ENCODE data around the gene SMPX. TPM values are rescaled to one million over a fixed set of nuclear protein-coding genes. Genes with fewer than 3 reads are reported as not detected.

SMPX gene
- total and polyA plus RNA-seq, 9 of the 15 experiments (the other 6 are each of a cell fraction or from before 2014, with no cell fraction given), result not detected

- CTCF ChIA-PET (ENCODE audit: low intra/inter-chr PET ratio), result no interaction called here
- POLR2A ChIA-PET, result interaction anchor here (0.7 to 0.8 kb wide), 2 partner anchors 26 to 31 kb away, joined by 3 to 5 read pairs; no protein-coding TSS in a partner anchor
- no peaks in the 10 kb centered on the region for H3K9me1 ChIP-seq (ENCODE audit: control insufficient read depth, insufficient read depth, low read length)
- H3K27me3 ChIP-seq (ENCODE audit: control insufficient read depth in 2 of 2, insufficient read depth in 2 of 2, low read length in 2 of 2), result no peaks in the 10 kb centered on the region
- in situ Hi-C loops (cut with MboI) (no loop called here), intact Hi-C loops (cut with micrococcal nuclease) (no loop called here)
- H3K27ac ChIP-seq (ENCODE audit: extremely low read depth, low read depth, low read length), result no peak overlapping the region
- no peak overlapping the region for H2AFZ ChIP-seq (ENCODE audit: low read depth, low read length)
- TF ChIP-seq ZNF347 (CRISPR knock-in tag; IDR thresholded peaks at IDR 0.05; ENCODE audit: low read depth) (no peak), CEBPG (CRISPR knock-in tag; IDR thresholded peaks at IDR 0.05) (no peak), CEBPG (tag; conservative IDR thresholded peaks at IDR 0.05 in 1 of 2, IDR thresholded peaks at IDR 0.05 in 1 of 2) (no peak), ZNF146 (CRISPR knock-in tag; IDR thresholded peaks at IDR 0.05; ENCODE audit: unreplicated experiment) (no peak), ZNF551 (CRISPR knock-in tag; IDR thresholded peaks at IDR 0.05) (no peak), TFAM (CRISPR knock-in tag; conservative IDR thresholded peaks at IDR 0.05) (no peak), ZZZ3 (IDR thresholded peaks at IDR 0.05) (no peak), DIDO1 (tag; IDR thresholded peaks at IDR 0.05; ENCODE audit: low read depth) (no peak), ZNF280A (IDR thresholded peaks at IDR 0.05; ENCODE audit: low read depth, partially characterized antibody) (no peak), FOXJ3 (CRISPR knock-in tag; IDR thresholded peaks at IDR 0.05) (no peak), ETV5 (CRISPR knock-in tag; IDR thresholded peaks at IDR 0.05; ENCODE audit: low read depth) (no peak), MCM2 (IDR thresholded peaks at IDR 0.05; ENCODE audit: low read depth) (no peak), CHD2 (IDR thresholded peaks at IDR 0.05; ENCODE audit: low read depth, low read length) (no peak)
- TF ChIP-seq, protein P1, sequence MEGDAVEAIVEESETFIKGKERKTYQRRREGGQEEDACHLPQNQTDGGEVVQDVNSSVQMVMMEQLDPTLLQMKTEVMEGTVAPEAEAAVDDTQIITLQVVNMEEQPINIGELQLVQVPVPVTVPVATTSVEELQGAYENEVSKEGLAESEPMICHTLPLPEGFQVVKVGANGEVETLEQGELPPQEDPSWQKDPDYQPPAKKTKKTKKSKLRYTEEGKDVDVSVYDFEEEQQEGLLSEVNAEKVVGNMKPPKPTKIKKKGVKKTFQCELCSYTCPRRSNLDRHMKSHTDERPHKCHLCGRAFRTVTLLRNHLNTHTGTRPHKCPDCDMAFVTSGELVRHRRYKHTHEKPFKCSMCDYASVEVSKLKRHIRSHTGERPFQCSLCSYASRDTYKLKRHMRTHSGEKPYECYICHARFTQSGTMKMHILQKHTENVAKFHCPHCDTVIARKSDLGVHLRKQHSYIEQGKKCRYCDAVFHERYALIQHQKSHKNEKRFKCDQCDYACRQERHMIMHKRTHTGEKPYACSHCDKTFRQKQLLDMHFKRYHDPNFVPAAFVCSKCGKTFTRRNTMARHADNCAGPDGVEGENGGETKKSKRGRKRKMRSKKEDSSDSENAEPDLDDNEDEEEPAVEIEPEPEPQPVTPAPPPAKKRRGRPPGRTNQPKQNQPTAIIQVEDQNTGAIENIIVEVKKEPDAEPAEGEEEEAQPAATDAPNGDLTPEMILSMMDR (IDR thresholded peaks at IDR 0.05 in 2 of 3, conservative IDR thresholded peaks at IDR 0.05 in 1 of 3; ENCODE audit: insufficient read depth in 2 of 3, low read depth in 1 of 3, low read length in 3 of 3), result no peak
- TF ChIP-seq, protein P2, sequence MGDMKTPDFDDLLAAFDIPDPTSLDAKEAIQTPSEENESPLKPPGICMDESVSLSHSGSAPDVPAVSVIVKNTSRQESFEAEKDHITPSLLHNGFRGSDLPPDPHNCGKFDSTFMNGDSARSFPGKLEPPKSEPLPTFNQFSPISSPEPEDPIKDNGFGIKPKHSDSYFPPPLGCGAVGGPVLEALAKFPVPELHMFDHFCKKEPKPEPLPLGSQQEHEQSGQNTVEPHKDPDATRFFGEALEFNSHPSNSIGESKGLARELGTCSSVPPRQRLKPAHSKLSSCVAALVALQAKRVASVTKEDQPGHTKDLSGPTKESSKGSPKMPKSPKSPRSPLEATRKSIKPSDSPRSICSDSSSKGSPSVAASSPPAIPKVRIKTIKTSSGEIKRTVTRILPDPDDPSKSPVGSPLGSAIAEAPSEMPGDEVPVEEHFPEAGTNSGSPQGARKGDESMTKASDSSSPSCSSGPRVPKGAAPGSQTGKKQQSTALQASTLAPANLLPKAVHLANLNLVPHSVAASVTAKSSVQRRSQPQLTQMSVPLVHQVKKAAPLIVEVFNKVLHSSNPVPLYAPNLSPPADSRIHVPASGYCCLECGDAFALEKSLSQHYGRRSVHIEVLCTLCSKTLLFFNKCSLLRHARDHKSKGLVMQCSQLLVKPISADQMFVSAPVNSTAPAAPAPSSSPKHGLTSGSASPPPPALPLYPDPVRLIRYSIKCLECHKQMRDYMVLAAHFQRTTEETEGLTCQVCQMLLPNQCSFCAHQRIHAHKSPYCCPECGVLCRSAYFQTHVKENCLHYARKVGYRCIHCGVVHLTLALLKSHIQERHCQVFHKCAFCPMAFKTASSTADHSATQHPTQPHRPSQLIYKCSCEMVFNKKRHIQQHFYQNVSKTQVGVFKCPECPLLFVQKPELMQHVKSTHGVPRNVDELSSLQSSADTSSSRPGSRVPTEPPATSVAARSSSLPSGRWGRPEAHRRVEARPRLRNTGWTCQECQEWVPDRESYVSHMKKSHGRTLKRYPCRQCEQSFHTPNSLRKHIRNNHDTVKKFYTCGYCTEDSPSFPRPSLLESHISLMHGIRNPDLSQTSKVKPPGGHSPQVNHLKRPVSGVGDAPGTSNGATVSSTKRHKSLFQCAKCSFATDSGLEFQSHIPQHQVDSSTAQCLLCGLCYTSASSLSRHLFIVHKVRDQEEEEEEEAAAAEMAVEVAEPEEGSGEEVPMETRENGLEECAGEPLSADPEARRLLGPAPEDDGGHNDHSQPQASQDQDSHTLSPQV (IDR thresholded peaks at IDR 0.05), result no peak
- H3K4me3 ChIP-seq, result no peak overlapping the region
- FAIRE-seq (no peak), ATAC-seq (no peak), DNase-seq (ENCODE audit: extremely low read depth in 1 of 4, low spot score in 3 of 4) (no peak)
- no peaks in the 10 kb centered on the region for H3K36me3 ChIP-seq (ENCODE audit: control insufficient read depth, insufficient read depth, low read length)
- H3K4me1 ChIP-seq (replicated peaks in 1 of 2; ENCODE audit: control insufficient read depth in 2 of 2, insufficient read depth in 2 of 2, low read length in 2 of 2), result no peaks in the 10 kb centered on the region
- no peak overlapping the region for H3K9ac ChIP-seq (ENCODE audit: insufficient read depth in 1 of 2, low read depth in 2 of 2, low read length in 2 of 2)
- no peak overlapping the region for H3K4me2 ChIP-seq (ENCODE audit: insufficient read depth, low read length)
- 0% methylated on average over 1 of the region's 1 CpG for WGBS (ENCODE audit: insufficient coverage, low coverage, missing lambda C conversion rate)
- no peaks in the 10 kb centered on the region for H4K20me1 ChIP-seq (replicated peaks; ENCODE audit: control insufficient read depth, insufficient read depth, low read length)
- no peaks in the 10 kb centered on the region for H3K79me2 ChIP-seq (ENCODE audit: control insufficient read depth, insufficient read depth, low read length)
- no TSS peak for BruUV-seq (replicated peaks)
- no peaks in the 10 kb centered on the region for H3K9me3 ChIP-seq (replicated peaks; ENCODE audit: control insufficient read depth, insufficient read depth, low read depth, low read length)
These were observed 20.3 kb upstream of the SMPX start for GRCh38 chrX:21778236-21778635.

Data from K562 (cell line).